GM21529 (cell line): ENCODE results near the gene SLC8A3.

Experiments used
- ATAC-seq: cut with Tn5 transposase; IDR thresholded peaks from one replicate; pipeline ENCODE4 v1.9.1; 2021; ENCODE audit not compliant: unreplicated experiment

The SLC8A3 gene

GRCh38 chr14:70032016-70032415 lies 156.7 kb downstream of the SLC8A3 start:
- ATAC-seq: no peak

DNA sequence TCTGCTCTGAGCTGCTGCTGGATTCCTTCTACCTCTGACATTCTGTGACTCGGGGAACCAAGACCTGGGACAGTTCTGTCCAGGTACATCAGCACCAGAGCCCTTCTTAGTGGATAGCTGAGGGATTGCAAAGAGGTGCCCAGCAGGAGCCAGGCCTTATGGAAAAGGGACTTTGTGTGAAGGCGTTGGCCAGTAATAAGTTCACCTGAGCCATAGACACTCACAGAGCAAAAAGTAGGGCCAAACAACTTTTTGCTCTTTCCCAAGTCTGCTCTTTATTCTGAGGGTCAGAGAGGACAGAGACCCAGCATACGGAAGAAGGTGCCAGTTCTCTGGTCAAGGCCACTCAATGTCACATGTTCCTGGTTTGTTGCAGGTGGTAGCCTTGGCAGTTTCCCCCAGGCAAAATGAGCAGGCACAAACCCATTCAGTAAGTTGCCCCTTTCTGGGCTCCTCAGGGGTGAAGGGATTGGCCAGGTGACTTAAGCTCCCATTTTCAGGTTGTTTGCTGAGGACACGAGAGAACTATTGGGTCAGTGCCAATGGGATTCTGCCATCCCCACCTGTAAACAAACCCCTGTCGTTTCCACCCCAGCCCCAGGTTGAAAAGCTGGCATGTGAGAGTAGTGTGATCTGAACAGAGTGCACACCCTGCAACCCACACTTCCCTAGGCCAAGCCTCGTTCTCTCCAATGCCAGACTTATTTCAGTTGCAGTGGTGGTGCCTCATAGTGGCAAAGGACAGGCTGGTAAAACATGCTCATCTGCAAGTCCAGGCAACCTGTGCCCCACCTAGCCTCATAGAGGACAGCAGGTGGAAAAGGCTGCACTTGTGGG lies 159.2 kb downstream of the SLC8A3 start:
- no peak for ATAC-seq

- no peak for ATAC-seq
Measured at GRCh38 chr14:70027785-70028428, 160.8 kb downstream of the SLC8A3 start.

DNA sequence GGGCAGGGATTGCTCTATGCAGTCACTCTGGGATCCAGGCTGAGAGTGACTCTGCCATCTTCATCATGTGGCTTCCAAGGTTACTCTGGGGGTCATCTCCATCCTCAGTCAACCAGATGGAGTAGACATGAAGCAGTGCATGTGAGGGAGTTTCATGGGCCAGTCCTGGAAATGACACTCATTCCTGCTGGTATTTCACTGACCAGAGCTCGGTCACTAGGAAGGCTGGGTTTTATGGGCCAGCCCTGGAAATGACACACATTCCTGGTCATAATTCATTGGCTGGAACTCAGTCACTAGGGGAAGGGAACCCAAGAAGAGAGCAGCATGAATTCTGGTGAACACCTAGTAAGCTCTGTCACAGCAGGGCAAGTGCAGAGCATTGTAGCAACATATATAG lies 164.9 kb downstream of the SLC8A3 start:
- ATAC-seq: no peak

- no peak for ATAC-seq
Measured at GRCh38 chr14:70022771-70023445, 165.8 kb downstream of the SLC8A3 start.

- ATAC-seq: no peak
Measured at GRCh38 chr14:70021548-70022220, 167.1 kb downstream of the SLC8A3 start.

GRCh38 chr14:70020352-70021170 lies 168.2 kb downstream of the SLC8A3 start:
- ATAC-seq: no peak

DNA sequence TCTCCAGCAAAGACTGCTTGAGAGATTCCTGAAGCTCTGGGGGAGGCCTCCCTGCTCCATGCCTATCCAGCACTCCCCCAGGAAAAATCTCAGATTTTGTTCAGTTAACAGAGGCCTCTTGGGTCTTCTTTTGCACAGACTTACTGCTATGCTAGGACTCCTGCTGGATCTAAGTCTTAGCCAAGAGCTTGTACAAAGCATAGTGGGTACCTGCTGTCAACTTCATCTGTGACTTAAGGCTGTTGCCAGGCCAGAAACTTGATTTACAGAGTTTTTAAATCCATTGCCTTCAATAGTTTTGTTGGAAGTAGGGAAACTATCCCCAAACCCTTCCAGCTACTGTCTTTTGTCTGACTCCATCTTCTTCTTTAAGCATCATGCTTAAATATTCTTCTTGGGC lies 169.1 kb downstream of the SLC8A3 start:
- ATAC-seq: no peak

- no peak for ATAC-seq
Measured at GRCh38 chr14:70018713-70019211, 170.0 kb downstream of the SLC8A3 start.

GRCh38 chr14:70018230-70018629 lies 170.5 kb downstream of the SLC8A3 start:
- ATAC-seq: no peak

- ATAC-seq: no peak
Measured at GRCh38 chr14:70014406-70015095, 174.2 kb downstream of the SLC8A3 start.

DNA sequence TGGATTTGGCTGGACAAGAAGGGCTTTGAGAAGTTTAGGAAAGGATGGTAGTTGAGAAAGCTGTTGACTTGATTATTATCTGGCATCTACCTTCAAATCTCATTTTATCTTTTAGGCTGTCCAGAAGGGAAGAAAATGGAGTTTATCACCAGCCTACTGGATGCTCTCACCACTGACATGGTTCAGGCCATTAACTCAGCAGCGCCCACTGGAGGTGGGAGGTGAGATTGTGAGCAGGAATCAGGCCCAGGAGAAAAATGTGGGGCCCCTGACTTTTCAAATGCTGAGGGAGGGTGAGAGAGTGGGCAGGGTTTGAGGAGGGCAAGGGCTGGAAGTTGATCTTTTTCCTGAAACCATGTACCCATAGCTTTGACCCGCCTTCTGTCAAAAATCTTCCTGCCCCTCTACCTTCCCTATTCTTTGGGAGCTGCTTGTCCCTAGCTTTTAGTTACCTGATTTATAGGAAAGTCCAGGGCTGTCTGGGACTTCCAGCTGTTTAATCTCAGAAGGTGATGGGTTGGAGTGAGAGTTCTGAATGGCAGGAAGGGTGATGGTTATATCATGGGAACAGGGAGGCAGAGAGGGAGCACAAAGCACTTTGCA lies 175.4 kb downstream of the SLC8A3 start:
- ATAC-seq: no peak

DNA sequence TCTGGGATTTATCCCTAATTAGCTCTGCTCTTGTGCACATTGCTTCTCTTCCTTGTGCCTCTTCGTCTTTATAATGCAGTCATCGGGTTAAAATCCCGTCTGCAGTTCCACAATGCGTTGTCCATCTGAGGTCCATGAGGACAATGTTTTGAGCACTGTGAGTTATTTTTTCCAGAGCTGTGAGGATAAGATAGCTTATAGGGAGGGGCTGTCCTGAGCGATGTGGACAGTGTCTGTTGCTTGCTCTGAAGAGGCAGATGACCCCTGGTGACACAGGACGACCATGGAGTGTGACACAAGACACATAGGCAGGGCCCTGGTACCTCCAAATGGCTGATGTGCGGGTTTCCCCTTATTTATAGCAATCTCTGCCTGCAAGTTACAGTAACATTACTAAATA lies 177.0 kb downstream of the SLC8A3 start:
- ATAC-seq: no peak

GRCh38 chr14:70011098-70011497 lies 177.7 kb downstream of the SLC8A3 start:
- no peak for ATAC-seq

DNA sequence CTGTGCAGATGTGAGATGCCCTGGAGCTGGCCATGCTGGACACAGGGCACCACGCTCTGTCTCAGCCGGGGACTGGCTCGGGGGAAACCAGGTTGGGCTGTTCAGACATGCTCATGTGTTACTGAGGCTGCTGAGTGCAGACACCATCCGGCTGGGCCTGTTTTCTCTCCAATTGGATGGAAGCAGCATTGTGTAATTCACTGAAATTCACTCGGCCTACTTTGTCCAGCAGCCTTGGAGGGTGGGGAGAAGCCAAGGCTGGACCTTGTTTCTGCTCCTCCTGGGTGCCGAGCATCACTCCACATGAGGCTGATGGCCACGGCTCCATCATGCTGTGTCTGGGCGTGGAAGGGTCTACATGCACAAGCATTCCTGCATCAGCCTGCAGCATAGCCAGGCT lies 178.8 kb downstream of the SLC8A3 start:
- ATAC-seq: no peak

DNA sequence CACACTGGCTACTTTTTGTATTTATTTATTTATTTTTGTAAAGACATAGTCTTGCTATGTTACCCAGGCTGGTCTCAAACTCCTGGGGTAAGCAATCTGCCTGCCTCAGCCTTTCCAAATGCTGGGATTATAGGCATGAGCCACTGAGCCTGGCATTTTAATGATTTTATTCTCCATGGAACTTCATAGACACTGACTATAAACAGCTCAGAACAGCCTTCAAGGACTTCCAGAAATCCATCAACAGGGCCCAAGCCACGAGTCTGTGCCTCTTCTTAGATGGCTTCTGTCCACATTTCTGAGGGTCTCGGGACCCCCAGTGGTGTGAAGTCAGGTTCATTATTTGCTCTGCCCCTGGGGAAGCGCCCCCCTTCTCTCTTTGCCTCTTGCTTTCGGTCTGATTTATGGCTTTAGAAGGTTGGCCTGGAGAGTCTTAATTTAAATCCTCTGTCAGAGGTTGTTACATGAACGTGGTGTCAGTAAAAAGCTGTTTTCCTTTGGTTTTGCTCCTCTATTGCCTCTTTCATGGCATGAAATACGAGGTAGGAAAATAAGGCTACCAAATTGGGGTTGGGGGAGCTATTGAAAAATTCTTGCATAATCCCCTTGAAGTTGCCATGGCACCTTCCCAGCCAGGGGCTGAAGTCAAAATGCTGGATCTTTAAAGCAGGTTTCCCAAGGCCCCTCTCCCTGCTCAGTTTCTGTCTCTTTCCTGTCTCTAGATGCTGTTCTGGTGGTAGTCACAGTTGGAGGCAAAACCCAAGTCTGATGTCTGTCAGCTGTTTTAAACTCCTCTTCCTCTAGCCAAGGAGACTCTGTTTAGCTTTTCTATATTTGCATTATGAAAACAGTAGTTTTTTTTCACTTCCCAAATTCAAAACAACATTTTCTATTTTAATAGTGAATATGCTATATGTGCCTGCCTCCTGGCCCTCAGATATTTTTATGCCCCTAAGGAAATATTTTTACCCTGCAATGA lies 180.2 kb downstream of the SLC8A3 start:
- ATAC-seq: no peak

- no peak for ATAC-seq
Measured at GRCh38 chr14:70006699-70007098, 182.1 kb downstream of the SLC8A3 start.

GRCh38 chr14:70005281-70005805 lies 183.4 kb downstream of the SLC8A3 start:
- ATAC-seq: no peak
